Nephron (organoid): Measurements from ENCODE around the gene ABCF3.

Experiments used
- H3K27ac Mint-ChIP-seq, 3 experiments: 2 replicates each; pipeline ENCODE4 v1.8.0; 2020; ENCODE audit warnings: mixed read lengths in 3 of 3, mild to moderate bottlenecking in 2 of 3, moderate library complexity in 1 of 3
- H3K27me3 Mint-ChIP-seq: 2 replicates; pipeline ENCODE4 v1.8.0; 2021; ENCODE audit warnings: low read depth, mild to moderate bottlenecking, moderate library complexity, mixed read lengths
- H3K36me3 Mint-ChIP-seq: 2 replicates; pipeline ENCODE4 v1.8.0; 2020; ENCODE audit warnings: low read depth, mixed read lengths
- H3K4me1 Mint-ChIP-seq: 2 replicates; pipeline ENCODE4 v1.8.0; 2020; ENCODE audit warnings: mixed read lengths
- H3K4me3 Mint-ChIP-seq, 3 experiments: 2 replicates each; pipeline ENCODE4 v1.8.0; 2020; ENCODE audit warnings: mild to moderate bottlenecking in 3 of 3, mixed read lengths in 3 of 3, moderate library complexity in 2 of 3
- H3K9me3 Mint-ChIP-seq: 2 replicates; pipeline ENCODE4 v1.8.0; 2020; ENCODE audit warnings: mixed read lengths
- TF ChIP-seq, protein P1 (sequence below), 3 experiments: fragments of 200-600 bp; sonication (generic); IDR thresholded peaks; one replicate each; pipeline ENCODE4 v1.5.0; 2021; ENCODE audit warnings: antibody characterized with exemption in 3 of 3; ENCODE audit not compliant: unreplicated experiment in 3 of 3

ABCF3 gene

DNA sequence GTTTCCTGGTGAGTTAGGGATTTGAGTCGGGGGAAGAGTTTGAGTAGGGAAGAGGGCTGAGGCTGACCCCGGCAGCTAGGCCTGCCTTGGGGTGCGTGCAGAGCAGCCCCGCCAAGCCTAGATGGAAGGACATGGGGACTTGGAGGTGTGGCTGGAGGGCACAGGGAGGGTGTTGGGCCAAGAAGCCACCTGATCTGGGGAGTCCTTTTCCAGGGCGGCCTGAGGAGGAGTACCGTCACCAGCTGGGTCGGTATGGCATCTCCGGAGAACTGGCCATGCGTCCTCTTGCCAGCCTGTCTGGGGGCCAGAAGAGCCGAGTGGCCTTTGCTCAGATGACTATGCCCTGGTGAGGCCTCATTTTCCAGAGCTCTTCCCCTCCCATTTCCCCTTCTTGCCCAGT, 6.9 kb downstream of the ABCF3 start:
- Mint-ChIP-seq H3K4me1 (peaks cover 2% of the 10 kb centered on the region), H3K9me3 (no peaks in the 10 kb centered on the region), H3K4me3 (no peak overlapping the region), H3K27ac (no peak overlapping the region), H3K27me3 (no peaks in the 10 kb centered on the region), H3K36me3 (peaks cover 61% of the 10 kb centered on the region)
- TF ChIP-seq, protein P1, sequence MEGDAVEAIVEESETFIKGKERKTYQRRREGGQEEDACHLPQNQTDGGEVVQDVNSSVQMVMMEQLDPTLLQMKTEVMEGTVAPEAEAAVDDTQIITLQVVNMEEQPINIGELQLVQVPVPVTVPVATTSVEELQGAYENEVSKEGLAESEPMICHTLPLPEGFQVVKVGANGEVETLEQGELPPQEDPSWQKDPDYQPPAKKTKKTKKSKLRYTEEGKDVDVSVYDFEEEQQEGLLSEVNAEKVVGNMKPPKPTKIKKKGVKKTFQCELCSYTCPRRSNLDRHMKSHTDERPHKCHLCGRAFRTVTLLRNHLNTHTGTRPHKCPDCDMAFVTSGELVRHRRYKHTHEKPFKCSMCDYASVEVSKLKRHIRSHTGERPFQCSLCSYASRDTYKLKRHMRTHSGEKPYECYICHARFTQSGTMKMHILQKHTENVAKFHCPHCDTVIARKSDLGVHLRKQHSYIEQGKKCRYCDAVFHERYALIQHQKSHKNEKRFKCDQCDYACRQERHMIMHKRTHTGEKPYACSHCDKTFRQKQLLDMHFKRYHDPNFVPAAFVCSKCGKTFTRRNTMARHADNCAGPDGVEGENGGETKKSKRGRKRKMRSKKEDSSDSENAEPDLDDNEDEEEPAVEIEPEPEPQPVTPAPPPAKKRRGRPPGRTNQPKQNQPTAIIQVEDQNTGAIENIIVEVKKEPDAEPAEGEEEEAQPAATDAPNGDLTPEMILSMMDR (IDR thresholded peaks at IDR 0.05; ENCODE audit: unreplicated experiment in 3 of 3): no peak

DNA sequence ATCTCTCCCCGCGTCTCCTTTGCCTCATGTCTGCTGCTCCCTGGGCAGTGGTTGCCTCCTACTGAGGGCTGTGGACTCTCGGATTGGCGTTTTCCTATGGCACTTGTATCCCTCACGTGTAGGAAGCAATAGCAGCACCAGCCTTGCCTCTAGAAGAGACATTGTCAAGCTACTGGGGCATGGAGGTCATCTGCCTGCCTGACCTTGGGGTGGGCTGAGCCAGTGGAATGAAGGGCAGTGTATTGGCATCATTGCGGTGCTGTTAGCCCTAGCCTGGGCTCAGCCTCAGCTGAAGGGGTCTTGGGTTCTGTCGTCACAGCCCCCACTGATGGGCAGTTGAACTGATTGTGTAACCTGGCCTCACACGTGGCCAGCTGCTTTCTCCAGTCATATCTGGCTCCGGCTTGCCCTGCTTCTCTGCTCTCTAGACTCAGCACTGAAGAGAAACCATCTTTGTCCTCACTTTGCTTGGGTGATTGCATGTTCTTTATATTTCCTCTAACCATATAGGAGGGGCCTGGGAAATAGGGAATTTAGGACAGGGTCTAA, 8.1 kb downstream of the ABCF3 start:
- Mint-ChIP-seq H3K9me3 (no peaks in the 10 kb centered on the region), H3K4me1 (no peaks in the 10 kb centered on the region), H3K4me3 (no peak overlapping the region), H3K36me3 (peaks cover 53% of the 10 kb centered on the region), H3K27ac (no peak overlapping the region), H3K27me3 (no peaks in the 10 kb centered on the region)
- TF ChIP-seq, protein P1 (IDR thresholded peaks at IDR 0.05; ENCODE audit: unreplicated experiment in 3 of 3): no peak

DNA sequence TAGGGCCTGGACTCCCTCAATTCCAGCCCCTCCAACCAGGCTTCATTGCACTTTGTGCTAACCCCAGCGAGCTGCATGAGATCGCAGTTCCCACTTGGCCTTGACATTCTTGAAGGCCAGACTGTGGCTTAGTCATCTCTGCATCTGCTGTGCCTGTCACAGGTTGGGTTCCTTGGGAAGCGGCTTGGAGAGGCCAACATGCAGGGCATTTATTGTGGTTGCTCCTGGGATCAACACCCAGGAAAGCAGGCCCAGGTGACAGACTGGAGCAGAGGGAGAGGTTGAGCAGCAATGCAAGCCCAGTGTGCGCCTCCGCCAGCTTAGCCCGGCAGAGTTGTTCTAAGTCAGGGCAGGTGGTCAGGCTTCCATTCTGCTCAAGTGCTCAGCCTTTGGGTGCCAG, 10.5 kb downstream of the ABCF3 start:
- TF ChIP-seq, protein P1 (IDR thresholded peaks at IDR 0.05; ENCODE audit: unreplicated experiment in 3 of 3): no peak
- Mint-ChIP-seq H3K4me3 (no peak overlapping the region), H3K9me3 (no peaks in the 10 kb centered on the region), H3K27me3 (no peaks in the 10 kb centered on the region), H3K27ac (no peak overlapping the region), H3K36me3 (peaks cover 37% of the 10 kb centered on the region), H3K4me1 (no peaks in the 10 kb centered on the region)

DNA sequence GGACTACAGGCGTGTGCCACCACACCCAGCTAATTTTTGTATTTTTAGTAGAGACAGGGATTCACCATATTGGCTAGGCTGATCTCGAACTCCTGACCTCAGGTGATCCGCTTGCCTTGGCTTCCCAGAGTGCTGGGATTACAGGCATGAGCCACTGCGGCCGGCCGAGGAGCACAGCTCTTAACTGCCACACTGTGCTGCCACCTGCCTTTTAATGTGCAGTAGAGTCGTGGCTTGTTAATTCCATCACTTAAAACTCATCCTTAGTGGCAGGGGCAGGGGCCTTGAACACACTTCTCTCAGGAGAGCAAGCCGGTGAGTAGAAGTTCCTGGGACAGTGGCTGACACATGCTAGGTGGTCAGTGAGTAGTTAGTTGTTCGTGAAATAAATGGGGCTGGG, 12.5 kb downstream of the ABCF3 start:
- Mint-ChIP-seq H3K27me3 (no peaks in the 10 kb centered on the region), H3K9me3 (no peaks in the 10 kb centered on the region), H3K4me3 (no peak overlapping the region), H3K27ac (no peak overlapping the region), H3K36me3 (peaks cover 21% of the 10 kb centered on the region), H3K4me1 (no peaks in the 10 kb centered on the region)
- TF ChIP-seq, protein P1 (IDR thresholded peaks at IDR 0.05; ENCODE audit: unreplicated experiment in 3 of 3): no peak

DNA sequence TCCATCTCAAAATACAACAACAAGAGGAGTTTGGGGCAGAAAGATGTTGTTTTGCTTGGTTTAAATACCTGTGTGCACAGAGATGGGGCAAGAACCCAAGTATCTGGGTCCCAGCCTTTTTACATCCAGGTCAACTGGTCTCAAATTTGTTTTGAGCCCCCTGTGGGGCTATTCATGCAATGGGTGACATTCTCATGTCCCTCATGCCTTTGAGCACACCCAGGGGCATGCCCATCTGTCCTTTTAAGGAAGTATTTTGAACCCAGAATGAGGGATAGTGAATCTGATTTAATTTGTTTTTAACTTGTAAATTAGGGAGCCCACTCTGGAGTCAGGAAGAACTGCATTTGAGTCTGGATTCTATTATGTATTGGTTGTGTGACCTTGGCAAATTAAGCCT, 14.8 kb downstream of the ABCF3 start:
- peaks cover 5% of the 10 kb centered on the region for H3K27me3 Mint-ChIP-seq
- H3K4me1 Mint-ChIP-seq: no peaks in the 10 kb centered on the region
- TF ChIP-seq, protein P1 (IDR thresholded peaks at IDR 0.05; ENCODE audit: unreplicated experiment in 3 of 3): no peak
- no peak overlapping the region for H3K27ac Mint-ChIP-seq
- peaks cover 3% of the 10 kb centered on the region for H3K36me3 Mint-ChIP-seq
- H3K9me3 Mint-ChIP-seq: no peaks in the 10 kb centered on the region
- no peak overlapping the region for H3K4me3 Mint-ChIP-seq

DNA sequence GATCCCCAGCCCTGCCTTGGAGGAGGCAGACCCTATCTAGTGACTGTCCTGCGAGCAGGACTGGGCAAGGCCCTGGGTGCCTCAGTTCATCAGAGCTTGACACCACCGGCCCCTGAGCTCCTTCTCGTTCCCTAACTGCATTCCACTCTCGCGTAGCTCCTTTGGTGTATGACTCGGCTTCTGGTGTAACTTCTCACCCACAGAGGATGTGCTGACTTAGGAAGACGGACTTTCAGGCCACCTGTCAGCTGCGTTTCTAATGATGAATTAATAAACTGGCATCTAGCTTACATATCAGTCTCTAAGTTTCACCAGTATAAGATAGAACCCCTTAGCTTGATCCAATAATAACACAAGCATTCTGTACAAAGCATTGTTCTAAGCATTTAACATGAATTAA, 17.5 kb downstream of the ABCF3 start:
- Mint-ChIP-seq H3K4me1 (no peaks in the 10 kb centered on the region), H3K4me3 (no peak overlapping the region), H3K27me3 (peaks cover 22% of the 10 kb centered on the region), H3K9me3 (no peaks in the 10 kb centered on the region), H3K27ac (no peak overlapping the region), H3K36me3 (no peaks in the 10 kb centered on the region)
- TF ChIP-seq, protein P1 (IDR thresholded peaks at IDR 0.05; ENCODE audit: unreplicated experiment in 3 of 3): no peak
